NCI-H2081 (cell line): ENCODE measurements around the gene CCDC93.

ENCODE experiments used
- DNase-seq, 2 experiments: peaks; one replicate each; lab custom pipeline; 2025; lab: John Stamatoyannopoulos, UW

CCDC93 gene

DNA sequence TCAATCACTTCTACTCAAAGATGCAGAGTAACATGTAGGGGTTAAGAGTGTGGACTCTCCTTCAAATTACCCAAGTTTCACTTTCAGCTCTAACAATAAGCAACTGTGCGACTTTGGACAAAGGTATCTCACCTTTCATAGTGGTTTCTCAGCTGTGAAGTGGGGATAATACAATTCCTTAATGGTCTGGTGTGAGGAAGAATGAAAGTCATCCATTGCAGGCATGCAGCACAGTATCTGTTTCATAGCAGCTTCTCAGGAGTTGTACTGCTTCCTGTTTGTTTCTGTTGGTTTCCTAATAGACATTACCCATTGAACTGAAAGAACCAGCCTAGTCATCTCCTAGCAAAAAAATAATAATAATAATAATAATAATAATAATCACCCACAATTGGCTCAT, 125.0 kb downstream of the CCDC93 start:
- no peak for DNase-seq

DNA sequence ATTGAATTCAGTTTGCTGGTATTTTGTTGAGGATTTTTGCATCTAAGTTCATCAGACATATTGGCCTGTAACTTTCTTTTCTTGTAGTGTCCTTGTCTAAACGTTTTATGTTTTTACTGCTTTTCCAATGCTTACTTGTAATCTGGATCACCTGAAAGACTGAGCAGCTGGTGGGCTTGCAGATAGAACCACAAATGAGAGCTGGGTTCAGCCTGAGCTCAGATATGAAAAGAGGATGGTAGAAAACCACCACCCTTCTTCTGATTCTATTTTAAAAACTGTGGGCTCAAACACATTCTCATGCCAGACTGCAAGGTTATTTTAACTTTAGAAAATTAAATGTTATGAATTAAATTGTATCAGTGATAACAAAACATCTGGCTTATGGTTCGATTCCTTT, 128.6 kb downstream of the CCDC93 start:
- DNase-seq: no peak

DNA sequence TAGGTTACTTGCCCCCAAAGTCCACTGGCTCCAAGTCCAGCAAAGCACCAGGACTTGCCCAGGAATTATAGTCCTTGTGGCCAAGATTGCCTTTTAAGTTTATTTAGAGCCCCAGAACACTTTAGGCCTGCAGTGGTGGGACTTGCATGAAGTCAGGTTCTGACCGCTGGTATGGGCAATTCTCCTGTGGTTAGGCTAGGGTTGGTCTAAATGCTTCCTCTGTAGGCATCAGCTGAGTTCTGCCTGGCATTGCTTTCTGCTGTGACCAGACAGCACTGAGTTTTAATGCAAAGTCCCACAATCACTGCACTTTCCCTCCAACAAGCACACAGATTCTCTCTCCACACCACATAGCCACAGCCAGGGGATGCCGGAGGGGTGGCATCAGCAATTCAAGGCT, 134.9 kb downstream of the CCDC93 start:
- DNase-seq: no peak

DNA sequence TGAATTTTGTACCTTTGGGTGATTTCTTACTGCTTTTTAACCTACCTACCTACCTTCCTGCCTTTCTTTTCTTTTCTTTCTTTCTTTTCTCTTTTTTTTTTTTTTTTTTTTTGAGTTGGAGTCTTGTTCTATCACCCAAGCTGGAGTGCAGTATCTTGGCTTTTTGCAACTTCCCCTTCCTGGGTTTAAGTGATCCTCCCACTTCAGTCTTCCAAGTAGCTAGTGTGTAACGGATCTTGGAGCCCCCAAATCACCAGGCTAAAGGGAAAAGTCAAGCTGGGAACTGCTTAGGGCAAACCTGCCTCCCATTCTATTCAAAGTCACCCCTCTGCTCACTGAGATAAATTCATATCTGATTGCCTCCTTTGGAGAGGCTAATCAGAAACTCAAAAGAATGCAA, 138.1 kb downstream of the CCDC93 start:
- no peak for DNase-seq
